ENCODE results near the gene LARGE2. TPM values are rescaled to one million over a fixed set of nuclear protein-coding genes. Genes with fewer than 3 reads are reported as not detected.
A peak's percentile ranks its signal among the peaks of the same experiment; 100 is the strongest.

LARGE2 gene
- total RNA-seq, 1 experiment from 2014 or later, result 124 TPM

DNA sequence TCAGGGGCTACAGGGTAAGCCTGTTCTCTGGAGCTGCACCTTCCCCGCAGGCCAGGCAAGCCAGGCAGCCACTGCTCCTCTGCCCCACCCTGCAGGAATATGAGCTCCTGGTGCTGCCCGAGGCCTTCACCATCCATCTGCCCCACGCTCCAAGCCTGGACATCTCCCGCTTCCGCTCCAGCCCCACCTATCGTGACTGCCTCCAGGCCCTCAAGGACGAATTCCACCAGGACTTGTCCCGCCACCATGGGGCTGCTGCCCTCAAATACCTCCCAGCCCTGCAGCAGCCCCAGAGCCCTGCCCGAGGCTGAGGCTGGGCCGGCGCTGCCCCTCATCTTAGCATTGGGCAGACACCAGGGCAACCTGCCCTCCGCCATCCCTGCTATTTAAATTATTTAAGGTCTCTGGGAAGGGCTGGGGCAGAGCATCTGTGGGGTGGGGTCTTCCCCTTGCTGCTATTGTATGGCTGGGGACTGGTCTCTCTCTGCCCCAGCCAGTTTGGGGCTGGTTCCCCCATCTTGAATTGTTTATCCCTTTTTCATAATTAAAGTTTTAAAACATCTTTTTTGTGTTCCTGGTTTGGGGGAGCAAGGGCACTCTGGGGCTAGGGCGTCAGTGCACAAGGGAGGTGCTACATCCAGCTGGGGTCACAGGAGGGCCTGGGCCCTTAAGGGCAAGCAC lies 6.2 kb downstream of the LARGE2 start (continued):
- TF ChIP-seq, protein P1, sequence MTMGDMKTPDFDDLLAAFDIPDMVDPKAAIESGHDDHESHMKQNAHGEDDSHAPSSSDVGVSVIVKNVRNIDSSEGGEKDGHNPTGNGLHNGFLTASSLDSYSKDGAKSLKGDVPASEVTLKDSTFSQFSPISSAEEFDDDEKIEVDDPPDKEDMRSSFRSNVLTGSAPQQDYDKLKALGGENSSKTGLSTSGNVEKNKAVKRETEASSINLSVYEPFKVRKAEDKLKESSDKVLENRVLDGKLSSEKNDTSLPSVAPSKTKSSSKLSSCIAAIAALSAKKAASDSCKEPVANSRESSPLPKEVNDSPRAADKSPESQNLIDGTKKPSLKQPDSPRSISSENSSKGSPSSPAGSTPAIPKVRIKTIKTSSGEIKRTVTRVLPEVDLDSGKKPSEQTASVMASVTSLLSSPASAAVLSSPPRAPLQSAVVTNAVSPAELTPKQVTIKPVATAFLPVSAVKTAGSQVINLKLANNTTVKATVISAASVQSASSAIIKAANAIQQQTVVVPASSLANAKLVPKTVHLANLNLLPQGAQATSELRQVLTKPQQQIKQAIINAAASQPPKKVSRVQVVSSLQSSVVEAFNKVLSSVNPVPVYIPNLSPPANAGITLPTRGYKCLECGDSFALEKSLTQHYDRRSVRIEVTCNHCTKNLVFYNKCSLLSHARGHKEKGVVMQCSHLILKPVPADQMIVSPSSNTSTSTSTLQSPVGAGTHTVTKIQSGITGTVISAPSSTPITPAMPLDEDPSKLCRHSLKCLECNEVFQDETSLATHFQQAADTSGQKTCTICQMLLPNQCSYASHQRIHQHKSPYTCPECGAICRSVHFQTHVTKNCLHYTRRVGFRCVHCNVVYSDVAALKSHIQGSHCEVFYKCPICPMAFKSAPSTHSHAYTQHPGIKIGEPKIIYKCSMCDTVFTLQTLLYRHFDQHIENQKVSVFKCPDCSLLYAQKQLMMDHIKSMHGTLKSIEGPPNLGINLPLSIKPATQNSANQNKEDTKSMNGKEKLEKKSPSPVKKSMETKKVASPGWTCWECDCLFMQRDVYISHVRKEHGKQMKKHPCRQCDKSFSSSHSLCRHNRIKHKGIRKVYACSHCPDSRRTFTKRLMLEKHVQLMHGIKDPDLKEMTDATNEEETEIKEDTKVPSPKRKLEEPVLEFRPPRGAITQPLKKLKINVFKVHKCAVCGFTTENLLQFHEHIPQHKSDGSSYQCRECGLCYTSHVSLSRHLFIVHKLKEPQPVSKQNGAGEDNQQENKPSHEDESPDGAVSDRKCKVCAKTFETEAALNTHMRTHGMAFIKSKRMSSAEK (CRISPR knock-in tag; IDR thresholded peaks at IDR 0.05; ENCODE audit: borderline replicate concordance), result no peak
- TF ChIP-seq SP1 (CRISPR knock-in tag; conservative IDR thresholded peaks at IDR 0.05), result no peak
- TF ChIP-seq, protein P2, sequence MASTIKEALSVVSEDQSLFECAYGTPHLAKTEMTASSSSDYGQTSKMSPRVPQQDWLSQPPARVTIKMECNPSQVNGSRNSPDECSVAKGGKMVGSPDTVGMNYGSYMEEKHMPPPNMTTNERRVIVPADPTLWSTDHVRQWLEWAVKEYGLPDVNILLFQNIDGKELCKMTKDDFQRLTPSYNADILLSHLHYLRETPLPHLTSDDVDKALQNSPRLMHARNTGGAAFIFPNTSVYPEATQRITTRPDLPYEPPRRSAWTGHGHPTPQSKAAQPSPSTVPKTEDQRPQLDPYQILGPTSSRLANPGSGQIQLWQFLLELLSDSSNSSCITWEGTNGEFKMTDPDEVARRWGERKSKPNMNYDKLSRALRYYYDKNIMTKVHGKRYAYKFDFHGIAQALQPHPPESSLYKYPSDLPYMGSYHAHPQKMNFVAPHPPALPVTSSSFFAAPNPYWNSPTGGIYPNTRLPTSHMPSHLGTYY (CRISPR knock-in tag; IDR thresholded peaks at IDR 0.05), result no peak
- TF ChIP-seq, protein P3, sequence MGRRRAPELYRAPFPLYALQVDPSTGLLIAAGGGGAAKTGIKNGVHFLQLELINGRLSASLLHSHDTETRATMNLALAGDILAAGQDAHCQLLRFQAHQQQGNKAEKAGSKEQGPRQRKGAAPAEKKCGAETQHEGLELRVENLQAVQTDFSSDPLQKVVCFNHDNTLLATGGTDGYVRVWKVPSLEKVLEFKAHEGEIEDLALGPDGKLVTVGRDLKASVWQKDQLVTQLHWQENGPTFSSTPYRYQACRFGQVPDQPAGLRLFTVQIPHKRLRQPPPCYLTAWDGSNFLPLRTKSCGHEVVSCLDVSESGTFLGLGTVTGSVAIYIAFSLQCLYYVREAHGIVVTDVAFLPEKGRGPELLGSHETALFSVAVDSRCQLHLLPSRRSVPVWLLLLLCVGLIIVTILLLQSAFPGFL (CRISPR knock-in tag; IDR thresholded peaks at IDR 0.05; ENCODE audit: borderline replicate concordance), result no peak

DNA sequence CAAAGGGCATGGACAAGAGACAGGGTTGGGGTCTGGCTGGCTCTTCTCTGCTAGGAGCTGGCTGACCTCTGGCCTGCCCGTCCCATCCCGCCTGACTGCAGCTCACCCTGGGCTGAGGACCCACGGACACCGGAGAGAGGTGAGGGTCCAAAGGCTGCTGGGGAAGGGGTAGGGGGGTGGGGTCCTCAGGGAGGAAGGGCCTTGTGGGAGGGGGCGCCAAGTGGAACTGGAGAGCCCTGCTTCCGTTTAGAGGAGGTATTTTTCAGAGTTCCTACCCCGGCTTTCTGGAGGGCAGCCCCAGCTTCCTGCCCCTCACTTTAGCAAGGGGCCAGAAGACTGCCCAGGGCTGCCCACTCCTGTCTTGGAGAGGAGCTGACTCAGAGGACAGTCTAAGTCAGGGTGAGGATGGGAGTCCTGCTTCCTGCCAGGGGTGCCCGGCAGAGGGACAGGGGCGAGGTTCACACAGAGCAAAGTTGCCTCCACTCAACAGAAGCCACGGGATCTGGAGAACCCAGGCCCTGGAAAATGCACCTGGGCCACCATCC lies 7.1 kb downstream of the LARGE2 start:
- Mint-ChIP-seq H3K27me3 (ENCODE audit: low read depth) (no peaks in the 10 kb centered on the region), H3K4me3 (no peak overlapping the region), H3K4me1 (peaks cover under 1% of the 10 kb centered on the region), H3K27ac (peak overlapping the region; percentile 60; the same call in 1 of the 2 replicates), H3K9me3 (no peaks in the 10 kb centered on the region), H3K36me3 (peaks cover 28% of the 10 kb centered on the region)
- ChIA-PET CTCF (interaction anchor here (0.6 to 2.5 kb wide), 6 partner anchors 36 to 104 kb away, joined by 3 to 15 read pairs (median 6); no protein-coding TSS in a partner anchor), POLR2A (interaction anchor here (0.7 kb wide), 1 partner anchor 54 kb away, joined by 11 read pairs; no protein-coding TSS in a partner anchor)
- ATAC-seq, result no peak
- DNase-seq (ENCODE audit: low spot score), result no peak
- TF ChIP-seq FOXP1 (CRISPR knock-in tag; IDR thresholded peaks at IDR 0.05; ENCODE audit: borderline replicate concordance) (no peak), JUN (CRISPR knock-in tag; IDR thresholded peaks at IDR 0.05) (no peak), HMGA2 (CRISPR knock-in tag; IDR thresholded peaks at IDR 0.05) (no peak), PRRX2 (CRISPR knock-in tag; IDR thresholded peaks at IDR 0.05) (no peak), ZNF671 (CRISPR knock-in tag; IDR thresholded peaks at IDR 0.05) (no peak), TCF7 (CRISPR knock-in tag; IDR thresholded peaks at IDR 0.05; ENCODE audit: low read depth) (no peak), NR2C2 (CRISPR knock-in tag; IDR thresholded peaks at IDR 0.05) (no peak), IRF2 (CRISPR knock-in tag; IDR thresholded peaks at IDR 0.05; ENCODE audit: borderline replicate concordance, low read depth) (no peak)
- TF ChIP-seq, protein P4, sequence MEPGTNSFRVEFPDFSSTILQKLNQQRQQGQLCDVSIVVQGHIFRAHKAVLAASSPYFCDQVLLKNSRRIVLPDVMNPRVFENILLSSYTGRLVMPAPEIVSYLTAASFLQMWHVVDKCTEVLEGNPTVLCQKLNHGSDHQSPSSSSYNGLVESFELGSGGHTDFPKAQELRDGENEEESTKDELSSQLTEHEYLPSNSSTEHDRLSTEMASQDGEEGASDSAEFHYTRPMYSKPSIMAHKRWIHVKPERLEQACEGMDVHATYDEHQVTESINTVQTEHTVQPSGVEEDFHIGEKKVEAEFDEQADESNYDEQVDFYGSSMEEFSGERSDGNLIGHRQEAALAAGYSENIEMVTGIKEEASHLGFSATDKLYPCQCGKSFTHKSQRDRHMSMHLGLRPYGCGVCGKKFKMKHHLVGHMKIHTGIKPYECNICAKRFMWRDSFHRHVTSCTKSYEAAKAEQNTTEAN (CRISPR knock-in tag; IDR thresholded peaks at IDR 0.05), result no peak
- TF ChIP-seq, protein P5, sequence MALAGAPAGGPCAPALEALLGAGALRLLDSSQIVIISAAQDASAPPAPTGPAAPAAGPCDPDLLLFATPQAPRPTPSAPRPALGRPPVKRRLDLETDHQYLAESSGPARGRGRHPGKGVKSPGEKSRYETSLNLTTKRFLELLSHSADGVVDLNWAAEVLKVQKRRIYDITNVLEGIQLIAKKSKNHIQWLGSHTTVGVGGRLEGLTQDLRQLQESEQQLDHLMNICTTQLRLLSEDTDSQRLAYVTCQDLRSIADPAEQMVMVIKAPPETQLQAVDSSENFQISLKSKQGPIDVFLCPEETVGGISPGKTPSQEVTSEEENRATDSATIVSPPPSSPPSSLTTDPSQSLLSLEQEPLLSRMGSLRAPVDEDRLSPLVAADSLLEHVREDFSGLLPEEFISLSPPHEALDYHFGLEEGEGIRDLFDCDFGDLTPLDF (CRISPR knock-in tag; IDR thresholded peaks at IDR 0.05), result no peak
- TF ChIP-seq, protein P6, sequence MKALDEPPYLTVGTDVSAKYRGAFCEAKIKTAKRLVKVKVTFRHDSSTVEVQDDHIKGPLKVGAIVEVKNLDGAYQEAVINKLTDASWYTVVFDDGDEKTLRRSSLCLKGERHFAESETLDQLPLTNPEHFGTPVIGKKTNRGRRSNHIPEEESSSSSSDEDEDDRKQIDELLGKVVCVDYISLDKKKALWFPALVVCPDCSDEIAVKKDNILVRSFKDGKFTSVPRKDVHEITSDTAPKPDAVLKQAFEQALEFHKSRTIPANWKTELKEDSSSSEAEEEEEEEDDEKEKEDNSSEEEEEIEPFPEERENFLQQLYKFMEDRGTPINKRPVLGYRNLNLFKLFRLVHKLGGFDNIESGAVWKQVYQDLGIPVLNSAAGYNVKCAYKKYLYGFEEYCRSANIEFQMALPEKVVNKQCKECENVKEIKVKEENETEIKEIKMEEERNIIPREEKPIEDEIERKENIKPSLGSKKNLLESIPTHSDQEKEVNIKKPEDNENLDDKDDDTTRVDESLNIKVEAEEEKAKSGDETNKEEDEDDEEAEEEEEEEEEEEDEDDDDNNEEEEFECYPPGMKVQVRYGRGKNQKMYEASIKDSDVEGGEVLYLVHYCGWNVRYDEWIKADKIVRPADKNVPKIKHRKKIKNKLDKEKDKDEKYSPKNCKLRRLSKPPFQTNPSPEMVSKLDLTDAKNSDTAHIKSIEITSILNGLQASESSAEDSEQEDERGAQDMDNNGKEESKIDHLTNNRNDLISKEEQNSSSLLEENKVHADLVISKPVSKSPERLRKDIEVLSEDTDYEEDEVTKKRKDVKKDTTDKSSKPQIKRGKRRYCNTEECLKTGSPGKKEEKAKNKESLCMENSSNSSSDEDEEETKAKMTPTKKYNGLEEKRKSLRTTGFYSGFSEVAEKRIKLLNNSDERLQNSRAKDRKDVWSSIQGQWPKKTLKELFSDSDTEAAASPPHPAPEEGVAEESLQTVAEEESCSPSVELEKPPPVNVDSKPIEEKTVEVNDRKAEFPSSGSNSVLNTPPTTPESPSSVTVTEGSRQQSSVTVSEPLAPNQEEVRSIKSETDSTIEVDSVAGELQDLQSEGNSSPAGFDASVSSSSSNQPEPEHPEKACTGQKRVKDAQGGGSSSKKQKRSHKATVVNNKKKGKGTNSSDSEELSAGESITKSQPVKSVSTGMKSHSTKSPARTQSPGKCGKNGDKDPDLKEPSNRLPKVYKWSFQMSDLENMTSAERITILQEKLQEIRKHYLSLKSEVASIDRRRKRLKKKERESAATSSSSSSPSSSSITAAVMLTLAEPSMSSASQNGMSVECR (CRISPR knock-in tag; IDR thresholded peaks at IDR 0.05; ENCODE audit: borderline replicate concordance), result no peak
- TF ChIP-seq, protein P7, sequence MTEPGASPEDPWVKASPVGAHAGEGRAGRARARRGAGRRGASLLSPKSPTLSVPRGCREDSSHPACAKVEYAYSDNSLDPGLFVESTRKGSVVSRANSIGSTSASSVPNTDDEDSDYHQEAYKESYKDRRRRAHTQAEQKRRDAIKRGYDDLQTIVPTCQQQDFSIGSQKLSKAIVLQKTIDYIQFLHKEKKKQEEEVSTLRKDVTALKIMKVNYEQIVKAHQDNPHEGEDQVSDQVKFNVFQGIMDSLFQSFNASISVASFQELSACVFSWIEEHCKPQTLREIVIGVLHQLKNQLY (CRISPR knock-in tag; IDR thresholded peaks at IDR 0.05), result no peak
- TF ChIP-seq, protein P8, sequence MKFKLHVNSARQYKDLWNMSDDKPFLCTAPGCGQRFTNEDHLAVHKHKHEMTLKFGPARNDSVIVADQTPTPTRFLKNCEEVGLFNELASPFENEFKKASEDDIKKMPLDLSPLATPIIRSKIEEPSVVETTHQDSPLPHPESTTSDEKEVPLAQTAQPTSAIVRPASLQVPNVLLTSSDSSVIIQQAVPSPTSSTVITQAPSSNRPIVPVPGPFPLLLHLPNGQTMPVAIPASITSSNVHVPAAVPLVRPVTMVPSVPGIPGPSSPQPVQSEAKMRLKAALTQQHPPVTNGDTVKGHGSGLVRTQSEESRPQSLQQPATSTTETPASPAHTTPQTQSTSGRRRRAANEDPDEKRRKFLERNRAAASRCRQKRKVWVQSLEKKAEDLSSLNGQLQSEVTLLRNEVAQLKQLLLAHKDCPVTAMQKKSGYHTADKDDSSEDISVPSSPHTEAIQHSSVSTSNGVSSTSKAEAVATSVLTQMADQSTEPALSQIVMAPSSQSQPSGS (CRISPR knock-in tag; IDR thresholded peaks at IDR 0.05; ENCODE audit: borderline replicate concordance, low read depth), result no peak
- TF ChIP-seq, protein P9, sequence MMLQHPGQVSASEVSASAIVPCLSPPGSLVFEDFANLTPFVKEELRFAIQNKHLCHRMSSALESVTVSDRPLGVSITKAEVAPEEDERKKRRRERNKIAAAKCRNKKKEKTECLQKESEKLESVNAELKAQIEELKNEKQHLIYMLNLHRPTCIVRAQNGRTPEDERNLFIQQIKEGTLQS (CRISPR knock-in tag; conservative IDR thresholded peaks at IDR 0.05), result no peak

Measured in WTC11 (cell line).